Neural cell (in vitro differentiated cells): ENCODE results near the gene DNAL1. TPM values are rescaled to one million over a fixed set of nuclear protein-coding genes. Genes with fewer than 3 reads are reported as not detected.

Experiments used
- H2AFZ ChIP-seq: fragments of 200-600, 300-800 bp; sonication (generic), shearing (Covaris generic); 2 replicates; pipeline ENCODE4 v1.6.0; 2014; ENCODE audit warnings: low read depth, mild to moderate bottlenecking, antibody characterized with exemption, low read length, moderate library complexity
- H3F3A ChIP-seq: fragments of 200-600 bp; shearing (Covaris generic); 2 replicates; pipeline ENCODE4 v1.6.1; 2016; ENCODE audit warnings: mild to moderate bottlenecking, moderate library complexity, mixed read lengths, antibody characterized with exemption, low read length; ENCODE audit not compliant: insufficient read depth, poor library complexity, severe bottlenecking
- H3K27ac ChIP-seq: fragments of 200-600, 300-800 bp; sonication (generic), shearing (Covaris generic); 2 replicates; pipeline ENCODE4 v1.5.1; 2014; ENCODE audit warnings: mild to moderate bottlenecking, low read length, moderate library complexity
- H3K27me3 ChIP-seq: fragments of 300-800, 200-600 bp; sonication (generic), shearing (Covaris generic); 2 replicates; pipeline ENCODE4 v1.6.0; 2014; ENCODE audit warnings: mild to moderate bottlenecking, low read depth, low read length, moderate library complexity; ENCODE audit not compliant: insufficient read depth
- H3K36me3 ChIP-seq: fragments of 300-800, 200-600 bp; sonication (generic), shearing (Covaris generic); 2 replicates; pipeline ENCODE4 v1.5.1; 2014; ENCODE audit warnings: mild to moderate bottlenecking, antibody characterized with exemption, low read length, moderate library complexity; ENCODE audit not compliant: insufficient read depth
- H3K4me2 ChIP-seq: fragments of 300-800, 200-600 bp; sonication (generic), shearing (Covaris generic); 2 replicates; pipeline ENCODE4 v1.6.0; 2014; ENCODE audit warnings: mild to moderate bottlenecking, low read length
- H3K4me3 ChIP-seq: fragments of 300-800, 200-600 bp; sonication (generic), shearing (Covaris generic); 2 replicates; pipeline ENCODE4 v1.5.1; 2014; ENCODE audit warnings: mild to moderate bottlenecking, low read length, moderate library complexity
- H3K79me2 ChIP-seq: fragments of 200-600 bp; shearing (Covaris generic); replicated peaks from 2 replicates; pipeline ENCODE4 v1.6.0; 2014; ENCODE audit warnings: mild to moderate bottlenecking, low read length, moderate library complexity; ENCODE audit not compliant: insufficient read depth
- H3K9ac ChIP-seq: fragments of 300-800, 200-600 bp; sonication (generic), shearing (Covaris generic); 2 replicates; pipeline ENCODE4 v1.6.1; 2016; ENCODE audit warnings: mild to moderate bottlenecking, low read length, mixed read lengths
- H3K9me2 ChIP-seq: fragments of 200-600 bp; shearing (Covaris generic); 2 replicates; pipeline ENCODE4 v1.6.1; 2016; ENCODE audit warnings: mild to moderate bottlenecking, low read length, mixed read lengths; ENCODE audit not compliant: insufficient read depth
- H3K9me3 ChIP-seq: fragments of 200-600, 300-800 bp; sonication (generic), shearing (Covaris generic); 2 replicates; pipeline ENCODE4 v1.6.1; 2016; ENCODE audit warnings: mild to moderate bottlenecking, mixed run types, low read length, moderate library complexity, mixed read lengths
- H4K20me1 ChIP-seq: fragments of 200-600 bp; shearing (Covaris generic); 2 replicates; pipeline ENCODE4 v1.6.1; 2016; ENCODE audit warnings: mild to moderate bottlenecking, mixed run types; ENCODE audit not compliant: insufficient read depth
- EP300 ChIP-seq: fragments of 450-650 bp; conservative IDR thresholded peaks from 2 replicates; pipeline ENCODE4 v1.6.1; 2014; ENCODE audit warnings: antibody characterized with exemption, mild to moderate bottlenecking, moderate library complexity; ENCODE audit not compliant: poor library complexity, severe bottlenecking
- EZH2 ChIP-seq: fragments of 200-600, 300-800 bp; shearing (Covaris generic), sonication (generic); IDR thresholded peaks from 2 replicates; pipeline ENCODE4 v1.6.1; 2014; ENCODE audit warnings: antibody characterized with exemption, low read length, borderline replicate concordance, mild to moderate bottlenecking; ENCODE audit not compliant: insufficient read depth, poor library complexity, severe bottlenecking
- MXI1 ChIP-seq: fragments of 450-650 bp; conservative IDR thresholded peaks from 2 replicates; pipeline ENCODE4 v1.6.1; 2014; ENCODE audit warnings: antibody characterized with exemption, mild to moderate bottlenecking; ENCODE audit not compliant: poor library complexity, severe bottlenecking
- POLR2AphosphoS5 ChIP-seq: IDR thresholded peaks from 2 replicates; pipeline ENCODE4 v1.6.1; 2012
- RAD21 ChIP-seq: fragments of 450-650 bp; conservative IDR thresholded peaks from 2 replicates; pipeline ENCODE4 v1.6.1; 2014; ENCODE audit warnings: antibody characterized with exemption, mild to moderate bottlenecking, moderate library complexity
- SMC3 ChIP-seq: fragments of 450-650 bp; conservative IDR thresholded peaks from 2 replicates; pipeline ENCODE4 v1.6.1; 2014; ENCODE audit warnings: antibody characterized with exemption, mild to moderate bottlenecking, moderate library complexity; ENCODE audit not compliant: poor library complexity
- TAF1 ChIP-seq: IDR thresholded peaks from 2 replicates; pipeline ENCODE4 v1.6.1; 2012; ENCODE audit warnings: low read depth
- polyA plus RNA-seq: library from polyadenylated mRNA; depleted of rRNA; stranded (reverse); fragments of >200 nt; gene quantifications from 2 replicates; pipeline ENCODE4 v1.2.3, GENCODE V29; 2014
- TF ChIP-seq, protein P1 (sequence below): IDR thresholded peaks from 2 replicates; pipeline ENCODE4 v1.6.1; 2012; ENCODE audit warnings: borderline replicate concordance
- TF ChIP-seq, protein P2 (sequence below): fragments of 450-650 bp; IDR thresholded peaks from 2 replicates; pipeline ENCODE4 v1.5.1; 2014; ENCODE audit warnings: antibody characterized with exemption, mild to moderate bottlenecking, moderate library complexity; ENCODE audit not compliant: poor library complexity, severe bottlenecking

DNAL1 gene
- polyA plus RNA-seq, 1 donor from 2014 or later: 33.4 TPM

DNA sequence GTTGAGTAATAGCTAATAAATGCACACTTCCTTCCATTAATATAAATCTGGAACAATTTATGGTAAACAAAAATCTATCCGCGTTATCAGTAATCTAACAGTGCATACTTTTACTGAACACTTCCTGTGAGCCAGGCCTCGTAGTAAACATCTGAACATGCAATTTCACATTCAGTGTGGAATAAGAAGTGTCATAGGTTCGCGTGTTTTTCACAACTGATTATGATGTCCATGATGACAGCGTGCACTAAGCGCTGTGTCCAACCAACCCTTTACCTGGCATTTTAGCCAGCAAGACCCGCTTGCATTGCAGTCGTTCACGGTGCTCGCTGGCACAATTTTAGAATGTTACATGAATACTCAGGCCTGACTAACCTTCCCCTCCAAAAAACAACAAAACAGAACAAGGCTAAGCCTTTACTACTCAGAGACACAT, 67.3 kb downstream of the DNAL1 start:
- H3K4me3 ChIP-seq: peak overlapping the region; percentile 78
- H3K27ac ChIP-seq: peak overlapping the region; percentile 98
- no peaks in the 10 kb centered on the region for H3K9me3 ChIP-seq
- H3K79me2 ChIP-seq: peaks cover 60% of the 10 kb centered on the region
- no peak overlapping the region for H2AFZ ChIP-seq
- TF ChIP-seq, protein P1, sequence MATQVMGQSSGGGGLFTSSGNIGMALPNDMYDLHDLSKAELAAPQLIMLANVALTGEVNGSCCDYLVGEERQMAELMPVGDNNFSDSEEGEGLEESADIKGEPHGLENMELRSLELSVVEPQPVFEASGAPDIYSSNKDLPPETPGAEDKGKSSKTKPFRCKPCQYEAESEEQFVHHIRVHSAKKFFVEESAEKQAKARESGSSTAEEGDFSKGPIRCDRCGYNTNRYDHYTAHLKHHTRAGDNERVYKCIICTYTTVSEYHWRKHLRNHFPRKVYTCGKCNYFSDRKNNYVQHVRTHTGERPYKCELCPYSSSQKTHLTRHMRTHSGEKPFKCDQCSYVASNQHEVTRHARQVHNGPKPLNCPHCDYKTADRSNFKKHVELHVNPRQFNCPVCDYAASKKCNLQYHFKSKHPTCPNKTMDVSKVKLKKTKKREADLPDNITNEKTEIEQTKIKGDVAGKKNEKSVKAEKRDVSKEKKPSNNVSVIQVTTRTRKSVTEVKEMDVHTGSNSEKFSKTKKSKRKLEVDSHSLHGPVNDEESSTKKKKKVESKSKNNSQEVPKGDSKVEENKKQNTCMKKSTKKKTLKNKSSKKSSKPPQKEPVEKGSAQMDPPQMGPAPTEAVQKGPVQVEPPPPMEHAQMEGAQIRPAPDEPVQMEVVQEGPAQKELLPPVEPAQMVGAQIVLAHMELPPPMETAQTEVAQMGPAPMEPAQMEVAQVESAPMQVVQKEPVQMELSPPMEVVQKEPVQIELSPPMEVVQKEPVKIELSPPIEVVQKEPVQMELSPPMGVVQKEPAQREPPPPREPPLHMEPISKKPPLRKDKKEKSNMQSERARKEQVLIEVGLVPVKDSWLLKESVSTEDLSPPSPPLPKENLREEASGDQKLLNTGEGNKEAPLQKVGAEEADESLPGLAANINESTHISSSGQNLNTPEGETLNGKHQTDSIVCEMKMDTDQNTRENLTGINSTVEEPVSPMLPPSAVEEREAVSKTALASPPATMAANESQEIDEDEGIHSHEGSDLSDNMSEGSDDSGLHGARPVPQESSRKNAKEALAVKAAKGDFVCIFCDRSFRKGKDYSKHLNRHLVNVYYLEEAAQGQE: no peak
- no peak for TF ChIP-seq EZH2
- no peak for TF ChIP-seq EP300
- TF ChIP-seq RAD21: no peak
- TF ChIP-seq, protein P2, sequence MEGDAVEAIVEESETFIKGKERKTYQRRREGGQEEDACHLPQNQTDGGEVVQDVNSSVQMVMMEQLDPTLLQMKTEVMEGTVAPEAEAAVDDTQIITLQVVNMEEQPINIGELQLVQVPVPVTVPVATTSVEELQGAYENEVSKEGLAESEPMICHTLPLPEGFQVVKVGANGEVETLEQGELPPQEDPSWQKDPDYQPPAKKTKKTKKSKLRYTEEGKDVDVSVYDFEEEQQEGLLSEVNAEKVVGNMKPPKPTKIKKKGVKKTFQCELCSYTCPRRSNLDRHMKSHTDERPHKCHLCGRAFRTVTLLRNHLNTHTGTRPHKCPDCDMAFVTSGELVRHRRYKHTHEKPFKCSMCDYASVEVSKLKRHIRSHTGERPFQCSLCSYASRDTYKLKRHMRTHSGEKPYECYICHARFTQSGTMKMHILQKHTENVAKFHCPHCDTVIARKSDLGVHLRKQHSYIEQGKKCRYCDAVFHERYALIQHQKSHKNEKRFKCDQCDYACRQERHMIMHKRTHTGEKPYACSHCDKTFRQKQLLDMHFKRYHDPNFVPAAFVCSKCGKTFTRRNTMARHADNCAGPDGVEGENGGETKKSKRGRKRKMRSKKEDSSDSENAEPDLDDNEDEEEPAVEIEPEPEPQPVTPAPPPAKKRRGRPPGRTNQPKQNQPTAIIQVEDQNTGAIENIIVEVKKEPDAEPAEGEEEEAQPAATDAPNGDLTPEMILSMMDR: no peak
- no peak for TF ChIP-seq MXI1
- TF ChIP-seq POLR2AphosphoS5: no peak
- TF ChIP-seq SMC3: no peak
- TF ChIP-seq TAF1: no peak
- H3F3A ChIP-seq: no peaks in the 10 kb centered on the region
- peaks cover 10% of the 10 kb centered on the region for H4K20me1 ChIP-seq
- peak overlapping the region; percentile 94 for H3K4me2 ChIP-seq
- no peaks in the 10 kb centered on the region for H3K9me2 ChIP-seq
- H3K36me3 ChIP-seq: no peaks in the 10 kb centered on the region
- H3K9ac ChIP-seq: peak overlapping the region; percentile 99
- H3K27me3 ChIP-seq: no peaks in the 10 kb centered on the region

DNA sequence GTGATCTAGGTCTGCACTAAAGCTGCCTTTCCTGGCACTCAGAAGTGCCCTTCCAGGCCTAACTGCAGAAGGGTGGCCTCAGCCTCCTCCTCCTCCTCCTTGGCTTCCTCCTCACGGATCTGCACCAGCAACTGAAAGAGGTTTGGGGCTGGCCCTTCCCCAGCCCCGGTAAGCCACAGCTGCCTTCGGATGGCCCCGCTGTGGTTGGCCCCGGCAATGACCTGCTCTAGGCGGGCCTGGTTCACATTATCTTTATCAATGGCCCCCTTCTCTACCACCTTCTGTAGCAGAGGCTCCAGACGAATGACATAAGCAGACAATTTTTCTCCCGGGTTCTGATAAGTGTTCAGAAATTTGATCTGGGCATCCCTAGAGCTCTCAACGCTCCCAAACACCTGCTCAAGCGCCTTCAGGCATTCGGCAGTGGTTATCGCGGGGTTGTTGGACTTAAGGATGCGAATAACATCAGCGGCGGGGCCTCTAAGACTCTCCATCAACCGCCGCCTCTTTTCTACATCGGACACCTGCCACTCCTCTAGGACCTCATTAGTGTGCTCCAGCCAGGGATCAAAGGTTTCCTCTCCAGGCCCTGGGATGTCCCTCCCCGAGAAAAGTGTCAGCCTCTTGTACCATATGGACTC, 67.9 kb downstream of the DNAL1 start:
- H4K20me1 ChIP-seq: peaks cover 10% of the 10 kb centered on the region
- no peaks in the 10 kb centered on the region for H3K36me3 ChIP-seq
- peak overlapping the region; percentile 99 for H3K9ac ChIP-seq
- H3K9me2 ChIP-seq: no peaks in the 10 kb centered on the region
- H3K9me3 ChIP-seq: no peaks in the 10 kb centered on the region
- no peak overlapping the region for H2AFZ ChIP-seq
- no peaks in the 10 kb centered on the region for H3F3A ChIP-seq
- H3K4me2 ChIP-seq: peak overlapping the region; percentile 94
- no peaks in the 10 kb centered on the region for H3K27me3 ChIP-seq
- peaks cover 66% of the 10 kb centered on the region for H3K79me2 ChIP-seq
- no peak for TF ChIP-seq POLR2AphosphoS5
- TF ChIP-seq, protein P2: no peak
- TF ChIP-seq EZH2: no peak
- peak overlapping the region; percentile 78 for H3K4me3 ChIP-seq
- peak overlapping the region; percentile 98 for H3K27ac ChIP-seq
